Activated naive CD8-positive, alpha-beta T cell treated with anti-CD3 and anti-CD28 coated beads for 36 hours (primary cell): ENCODE measurements around the gene AGK. TPM values are rescaled to one million over a fixed set of nuclear protein-coding genes. Genes with fewer than 3 reads are reported as not detected.
"Not testable (repeated sequence)": the region's sequence is repeated elsewhere in the genome, so short reads cannot be mapped to it uniquely, and the experiment has no call there.

Experiments used
- DNase-seq: peaks from one replicate; pipeline ENCODE4 v3.0.0; 2021
- H3K27ac Mint-ChIP-seq: one replicate; pipeline ENCODE4 v1.8.0; 2022; ENCODE audit warnings: mild to moderate bottlenecking, moderate library complexity, mixed read lengths
- H3K27me3 Mint-ChIP-seq: one replicate; pipeline ENCODE4 v1.8.0; 2022; ENCODE audit warnings: mild to moderate bottlenecking, mixed read lengths
- H3K36me3 Mint-ChIP-seq: one replicate; pipeline ENCODE4 v1.8.0; 2021; ENCODE audit warnings: mild to moderate bottlenecking, mixed read lengths
- H3K4me1 Mint-ChIP-seq: one replicate; pipeline ENCODE4 v1.8.0; 2021; ENCODE audit warnings: mixed read lengths
- H3K4me3 Mint-ChIP-seq: one replicate; pipeline ENCODE4 v1.8.0; 2022; ENCODE audit warnings: mild to moderate bottlenecking, moderate library complexity, mixed read lengths
- H3K9me3 Mint-ChIP-seq: one replicate; pipeline ENCODE4 v1.8.0; 2022; ENCODE audit warnings: mixed read lengths
- total RNA-seq, 2 experiments: library from RNA; stranded (reverse); gene quantifications; one replicate each; pipeline ENCODE4 v1.2.3, GENCODE V29; 2021

Gene AGK
- total RNA-seq, 2 experiments from 2014 or later, result 86.0 to 87.4 TPM

GRCh38 chr7:141534757-141535737 is 16.2 kb upstream of the AGK start:
- Mint-ChIP-seq H3K4me1 (no peaks in the 10 kb centered on the region), H3K9me3 (no peaks in the 10 kb centered on the region)
- DNase-seq, result no peak

GRCh38 chr7:141537906-141538305 is 13.3 kb upstream of the AGK start:
- no peak overlapping the region for H3K4me3 Mint-ChIP-seq
- H3K9me3 Mint-ChIP-seq, result no peaks in the 10 kb centered on the region
- no peak for DNase-seq
- no peaks in the 10 kb centered on the region for H3K4me1 Mint-ChIP-seq
- no peaks in the 10 kb centered on the region for H3K36me3 Mint-ChIP-seq
- peaks cover 55% of the 10 kb centered on the region for H3K27me3 Mint-ChIP-seq
- no peak overlapping the region for H3K27ac Mint-ChIP-seq

More at GRCh38 chr7:141534757-141535737, 16.2 kb upstream of the AGK start:
- no peak overlapping the region for H3K4me3 Mint-ChIP-seq
- H3K27me3 Mint-ChIP-seq, result peaks cover 44% of the 10 kb centered on the region
- no peak overlapping the region for H3K27ac Mint-ChIP-seq
- no peaks in the 10 kb centered on the region for H3K36me3 Mint-ChIP-seq

GRCh38 chr7:141541375-141541774 is 9.8 kb upstream of the AGK start:
- no peak overlapping the region for H3K4me3 Mint-ChIP-seq
- no peak overlapping the region for H3K27ac Mint-ChIP-seq
- H3K36me3 Mint-ChIP-seq, result no peaks in the 10 kb centered on the region
- DNase-seq, result no peak
- peaks cover 30% of the 10 kb centered on the region for H3K27me3 Mint-ChIP-seq
- H3K9me3 Mint-ChIP-seq, result no peaks in the 10 kb centered on the region
- peaks cover 3% of the 10 kb centered on the region for H3K4me1 Mint-ChIP-seq

GRCh38 chr7:141544831-141545230 is 6.4 kb upstream of the AGK start:
- Mint-ChIP-seq H3K27me3 (peaks cover 15% of the 10 kb centered on the region), H3K4me3 (no peak overlapping the region), H3K9me3 (no peaks in the 10 kb centered on the region), H3K27ac (no peak overlapping the region), H3K36me3 (no peaks in the 10 kb centered on the region), H3K4me1 (peaks cover 4% of the 10 kb centered on the region)
- DNase-seq, result no peak

DNA sequence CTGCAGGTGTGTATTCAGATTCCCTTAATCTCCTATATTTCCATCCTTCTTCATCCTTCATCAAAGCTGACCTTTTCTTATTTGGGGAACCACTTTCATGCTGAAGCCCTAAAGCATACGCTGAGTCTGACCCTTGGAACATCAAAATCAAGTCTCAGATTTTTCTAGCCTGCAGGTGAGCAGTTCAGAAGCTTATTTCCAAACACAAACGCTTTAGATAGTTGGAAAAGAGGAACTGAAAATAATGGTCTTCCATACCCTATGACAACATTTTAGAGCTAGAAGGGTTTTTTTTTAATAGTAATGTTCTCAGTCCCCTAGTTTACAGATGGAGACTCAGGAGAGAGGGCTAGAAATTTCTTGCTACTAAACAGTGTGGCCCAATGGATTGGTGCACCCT is 1.6 kb upstream of the AGK start:
- Mint-ChIP-seq H3K36me3 (peaks cover 29% of the 10 kb centered on the region), H3K27ac (no peak overlapping the region), H3K4me3 (no peak overlapping the region), H3K27me3 (peaks cover 4% of the 10 kb centered on the region), H3K9me3 (no peaks in the 10 kb centered on the region), H3K4me1 (peaks cover 33% of the 10 kb centered on the region)
- no peak for DNase-seq

GRCh38 chr7:141550386-141551093 is 670 bp upstream of the AGK start:
- Mint-ChIP-seq H3K4me1 (peaks cover 39% of the 10 kb centered on the region), H3K4me3 (peak overlapping the region; percentile 89), H3K9me3 (peaks cover 1% of the 10 kb centered on the region), H3K27ac (peak overlapping the region; percentile 94), H3K27me3 (peaks cover 4% of the 10 kb centered on the region), H3K36me3 (peaks cover 38% of the 10 kb centered on the region)
- DNase-seq, result peak; percentile 7

DNA sequence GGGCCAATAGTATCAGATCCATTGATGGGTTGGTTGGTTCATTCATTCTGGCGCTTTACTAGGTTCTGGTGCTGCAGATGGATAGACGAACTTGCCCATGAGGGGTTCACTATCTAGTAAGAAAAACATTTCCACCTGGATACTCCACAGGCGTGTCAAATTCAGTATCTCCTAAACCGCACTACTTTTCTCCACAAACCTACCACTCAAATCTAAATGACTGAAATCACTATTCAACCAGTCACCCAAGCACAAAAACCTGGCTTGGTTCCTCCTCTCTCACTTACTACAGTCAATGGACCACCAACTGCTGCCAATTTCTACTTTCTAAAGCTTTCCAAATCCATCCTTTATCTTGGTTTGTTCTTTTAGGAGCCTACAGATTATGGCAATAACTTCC is 572 bp downstream of the AGK start:
- peaks cover 44% of the 10 kb centered on the region for H3K4me1 Mint-ChIP-seq
- DNase-seq, result no peak
- H3K9me3 Mint-ChIP-seq, result peaks cover 1% of the 10 kb centered on the region
- peak overlapping the region; percentile 89 for H3K4me3 Mint-ChIP-seq
- H3K27me3 Mint-ChIP-seq, result peaks cover 4% of the 10 kb centered on the region
- H3K36me3 Mint-ChIP-seq, result peaks cover 49% of the 10 kb centered on the region
- peak overlapping the region; percentile 88 for H3K27ac Mint-ChIP-seq

GRCh38 chr7:141557360-141557759 is 6.2 kb downstream of the AGK start:
- Mint-ChIP-seq H3K27ac (peak overlapping the region; percentile 93), H3K9me3 (peaks cover 24% of the 10 kb centered on the region), H3K4me3 (peak overlapping the region; percentile 6), H3K4me1 (peaks cover 80% of the 10 kb centered on the region), H3K27me3 (no peaks in the 10 kb centered on the region), H3K36me3 (peaks cover 88% of the 10 kb centered on the region)
- DNase-seq, result no peak

- peak; percentile 40 for DNase-seq
- not testable (repeated sequence) for H3K27me3 Mint-ChIP-seq
- H3K9me3 Mint-ChIP-seq, result peaks cover 24% of the 10 kb centered on the region
- peaks cover 79% of the 10 kb centered on the region for H3K4me1 Mint-ChIP-seq
- H3K27ac Mint-ChIP-seq, result peak overlapping the region; percentile 93
- H3K36me3 Mint-ChIP-seq, result peaks cover 88% of the 10 kb centered on the region
- peak overlapping the region; percentile 52 for H3K4me3 Mint-ChIP-seq
Measured at GRCh38 chr7:141557831-141558531, 6.8 kb downstream of the AGK start.

- Mint-ChIP-seq H3K27ac (peak overlapping the region; percentile 93), H3K4me1 (peaks cover 81% of the 10 kb centered on the region), H3K4me3 (peak overlapping the region; percentile 52), H3K36me3 (peaks cover 88% of the 10 kb centered on the region), H3K9me3 (peaks cover 29% of the 10 kb centered on the region), H3K27me3 (no peaks in the 10 kb centered on the region)
- DNase-seq, result peak; percentile 18
Measured at GRCh38 chr7:141558544-141559183, 7.5 kb downstream of the AGK start.

DNA sequence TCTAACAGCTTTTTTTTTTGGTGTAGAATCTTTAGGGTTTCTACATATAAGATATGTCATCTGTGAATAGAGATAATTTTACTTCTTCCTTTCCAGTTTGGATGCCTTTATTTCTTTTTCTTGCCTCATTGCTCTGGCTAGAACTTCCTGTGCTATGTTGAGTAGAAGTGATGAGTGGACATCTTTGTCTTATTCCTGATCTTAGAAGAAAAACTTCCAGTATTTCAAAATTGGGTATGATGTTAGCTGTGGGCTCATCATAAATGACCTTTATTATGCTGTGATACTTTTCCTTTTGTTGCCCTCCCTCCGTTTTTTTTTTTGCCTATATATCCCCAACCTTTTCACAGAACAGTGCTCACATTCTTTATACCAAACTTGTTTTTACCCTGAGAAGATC is 8.8 kb downstream of the AGK start:
- Mint-ChIP-seq H3K36me3 (peaks cover 97% of the 10 kb centered on the region), H3K4me1 (peaks cover 85% of the 10 kb centered on the region), H3K4me3 (no peak overlapping the region), H3K27ac (peak overlapping the region; percentile 93), H3K9me3 (peaks cover 34% of the 10 kb centered on the region), H3K27me3 (no peaks in the 10 kb centered on the region)
- DNase-seq, result no peak

DNA sequence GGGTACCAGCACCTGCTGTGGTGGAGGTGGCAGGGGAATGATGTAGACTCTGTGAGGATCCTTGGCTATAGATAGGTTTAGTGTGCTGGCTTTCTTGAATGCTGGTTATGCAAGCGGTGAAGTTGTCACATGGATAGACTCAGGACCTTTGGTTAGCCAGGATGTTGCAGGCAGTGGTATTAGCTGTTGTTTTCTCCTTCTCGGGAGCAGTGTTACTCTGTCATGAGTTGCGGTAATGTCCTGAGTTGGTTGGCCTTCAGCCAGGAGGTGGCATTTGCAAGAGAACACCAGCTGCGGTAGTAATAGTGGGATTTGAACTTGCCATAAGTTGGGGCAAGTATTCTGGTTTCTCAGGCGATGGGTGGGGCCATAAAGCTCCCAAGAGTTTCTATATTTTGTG is 10.8 kb downstream of the AGK start:
- Mint-ChIP-seq H3K36me3 (peaks cover 99% of the 10 kb centered on the region), H3K4me3 (no peak overlapping the region), H3K9me3 (peaks cover 33% of the 10 kb centered on the region), H3K27me3 (no peaks in the 10 kb centered on the region), H3K4me1 (peaks cover 89% of the 10 kb centered on the region), H3K27ac (peak overlapping the region; percentile 40)
- DNase-seq, result no peak

GRCh38 chr7:141562543-141562942 is 11.3 kb downstream of the AGK start:
- H3K36me3 Mint-ChIP-seq, result peaks cover 97% of the 10 kb centered on the region
- H3K9me3 Mint-ChIP-seq, result peaks cover 29% of the 10 kb centered on the region
- no peaks in the 10 kb centered on the region for H3K27me3 Mint-ChIP-seq
- no peak for DNase-seq
- H3K4me1 Mint-ChIP-seq, result peaks cover 84% of the 10 kb centered on the region
- no peak overlapping the region for H3K4me3 Mint-ChIP-seq
- H3K27ac Mint-ChIP-seq, result peak overlapping the region; percentile 40

DNA sequence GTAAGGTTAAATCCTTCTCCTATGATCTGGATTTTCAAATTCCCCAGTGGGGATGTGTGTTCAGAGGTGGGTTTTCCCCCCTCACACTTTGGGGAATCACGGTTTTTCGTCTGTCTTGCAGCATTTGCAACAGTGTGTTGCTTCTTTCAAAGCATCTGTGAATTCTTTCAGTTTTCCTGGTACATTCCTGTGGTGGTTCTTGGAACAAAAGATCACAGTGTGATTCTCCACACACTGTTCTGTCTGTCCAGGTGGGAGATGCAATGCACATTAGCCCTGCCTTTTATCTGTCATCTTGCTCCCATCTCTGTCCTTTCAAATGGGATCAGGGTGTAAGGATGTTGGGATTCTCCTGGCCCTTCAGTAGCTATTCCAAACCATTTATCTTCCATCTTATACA is 11.8 kb downstream of the AGK start:
- no peaks in the 10 kb centered on the region for H3K27me3 Mint-ChIP-seq
- peak overlapping the region; percentile 83 for H3K27ac Mint-ChIP-seq
- H3K4me3 Mint-ChIP-seq, result no peak overlapping the region
- H3K36me3 Mint-ChIP-seq, result peaks cover 97% of the 10 kb centered on the region
- H3K4me1 Mint-ChIP-seq, result peaks cover 85% of the 10 kb centered on the region
- peaks cover 26% of the 10 kb centered on the region for H3K9me3 Mint-ChIP-seq
- DNase-seq, result no peak
